ENCODE measurements around the gene BPIFB6.

DNA sequence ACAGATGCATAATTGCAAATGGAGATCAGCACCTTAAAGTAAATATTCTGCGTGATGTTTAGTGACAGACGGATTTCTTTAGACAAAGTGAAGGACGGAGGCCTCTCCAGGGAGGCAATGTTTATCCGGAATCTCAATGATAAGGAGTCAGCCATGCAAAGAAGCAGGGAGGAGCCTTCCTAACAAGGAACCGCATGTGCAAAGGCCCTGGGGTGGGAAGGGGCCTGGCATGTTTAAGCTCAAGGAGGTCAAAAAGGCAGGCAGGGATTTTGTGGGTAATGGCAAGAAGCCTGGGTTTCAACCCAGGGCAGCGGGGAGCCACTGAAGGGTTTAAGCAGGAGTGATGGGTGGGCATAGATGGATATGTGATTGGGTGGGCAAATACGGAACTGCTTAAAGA lies 22.9 kb downstream of the BPIFB6 start:
- TF ChIP-seq MXI1 (IDR thresholded peaks at IDR 0.05; ENCODE audit: borderline replicate concordance, low read depth, low read length) (no peak), MAZ (IDR thresholded peaks at IDR 0.05; ENCODE audit: borderline replicate concordance, low read depth, low read length) (no peak), RFX5 (IDR thresholded peaks at IDR 0.05; ENCODE audit: low read depth, low read length) (no peak), POLR2A (IDR thresholded peaks at IDR 0.05; ENCODE audit: low read depth, low read length) (no peak), FOS (IDR thresholded peaks at IDR 0.05; ENCODE audit: low read depth, low read length) (no peak), BHLHE40 (IDR thresholded peaks at IDR 0.05; ENCODE audit: low read depth, low read length) (no peak), SMC3 (IDR thresholded peaks at IDR 0.05; ENCODE audit: low read depth, low read length) (no peak)
- TF ChIP-seq, protein P1, sequence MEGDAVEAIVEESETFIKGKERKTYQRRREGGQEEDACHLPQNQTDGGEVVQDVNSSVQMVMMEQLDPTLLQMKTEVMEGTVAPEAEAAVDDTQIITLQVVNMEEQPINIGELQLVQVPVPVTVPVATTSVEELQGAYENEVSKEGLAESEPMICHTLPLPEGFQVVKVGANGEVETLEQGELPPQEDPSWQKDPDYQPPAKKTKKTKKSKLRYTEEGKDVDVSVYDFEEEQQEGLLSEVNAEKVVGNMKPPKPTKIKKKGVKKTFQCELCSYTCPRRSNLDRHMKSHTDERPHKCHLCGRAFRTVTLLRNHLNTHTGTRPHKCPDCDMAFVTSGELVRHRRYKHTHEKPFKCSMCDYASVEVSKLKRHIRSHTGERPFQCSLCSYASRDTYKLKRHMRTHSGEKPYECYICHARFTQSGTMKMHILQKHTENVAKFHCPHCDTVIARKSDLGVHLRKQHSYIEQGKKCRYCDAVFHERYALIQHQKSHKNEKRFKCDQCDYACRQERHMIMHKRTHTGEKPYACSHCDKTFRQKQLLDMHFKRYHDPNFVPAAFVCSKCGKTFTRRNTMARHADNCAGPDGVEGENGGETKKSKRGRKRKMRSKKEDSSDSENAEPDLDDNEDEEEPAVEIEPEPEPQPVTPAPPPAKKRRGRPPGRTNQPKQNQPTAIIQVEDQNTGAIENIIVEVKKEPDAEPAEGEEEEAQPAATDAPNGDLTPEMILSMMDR (conservative IDR thresholded peaks at IDR 0.05; ENCODE audit: low read depth, low read length): no peak
- TF ChIP-seq, protein P2, sequence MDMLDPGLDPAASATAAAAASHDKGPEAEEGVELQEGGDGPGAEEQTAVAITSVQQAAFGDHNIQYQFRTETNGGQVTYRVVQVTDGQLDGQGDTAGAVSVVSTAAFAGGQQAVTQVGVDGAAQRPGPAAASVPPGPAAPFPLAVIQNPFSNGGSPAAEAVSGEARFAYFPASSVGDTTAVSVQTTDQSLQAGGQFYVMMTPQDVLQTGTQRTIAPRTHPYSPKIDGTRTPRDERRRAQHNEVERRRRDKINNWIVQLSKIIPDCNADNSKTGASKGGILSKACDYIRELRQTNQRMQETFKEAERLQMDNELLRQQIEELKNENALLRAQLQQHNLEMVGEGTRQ (IDR thresholded peaks at IDR 0.05; ENCODE audit: low read depth, low read length): no peak

All from IMR-90 (cell line).